NCI-H1092 treated with DMSO at 0.1 percent for 48 hours (cell line): ENCODE results near the gene MCUB.
A peak's percentile ranks its signal among the peaks of the same experiment; 100 is the strongest.
"Not testable (repeated sequence)": the region's sequence is repeated elsewhere in the genome, so short reads cannot be mapped to it uniquely, and the experiment has no call there.

Source experiments
- DNase-seq: peaks from one replicate; lab custom pipeline; 2025; lab: John Stamatoyannopoulos, UW

Gene MCUB

DNA sequence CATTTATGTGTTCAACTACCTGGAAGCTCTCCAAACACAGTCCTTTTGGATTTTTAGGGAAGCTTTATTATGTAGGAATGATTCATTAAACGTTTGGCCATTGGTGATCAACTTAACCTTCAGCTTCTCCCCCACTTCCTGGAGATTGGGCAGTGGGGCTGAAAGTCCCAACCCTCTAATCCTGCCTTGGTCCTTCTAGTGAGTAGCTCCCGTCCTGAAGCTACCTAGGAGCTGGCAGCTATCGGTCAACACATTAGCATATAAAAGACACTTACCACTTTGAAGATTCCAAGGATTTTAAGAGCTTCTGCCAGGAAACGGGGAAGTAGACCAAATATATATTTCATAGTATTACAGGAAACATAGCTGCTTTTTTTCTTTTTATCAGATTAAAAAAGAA, 69.7 kb downstream of the MCUB start:
- no peak for DNase-seq

DNA sequence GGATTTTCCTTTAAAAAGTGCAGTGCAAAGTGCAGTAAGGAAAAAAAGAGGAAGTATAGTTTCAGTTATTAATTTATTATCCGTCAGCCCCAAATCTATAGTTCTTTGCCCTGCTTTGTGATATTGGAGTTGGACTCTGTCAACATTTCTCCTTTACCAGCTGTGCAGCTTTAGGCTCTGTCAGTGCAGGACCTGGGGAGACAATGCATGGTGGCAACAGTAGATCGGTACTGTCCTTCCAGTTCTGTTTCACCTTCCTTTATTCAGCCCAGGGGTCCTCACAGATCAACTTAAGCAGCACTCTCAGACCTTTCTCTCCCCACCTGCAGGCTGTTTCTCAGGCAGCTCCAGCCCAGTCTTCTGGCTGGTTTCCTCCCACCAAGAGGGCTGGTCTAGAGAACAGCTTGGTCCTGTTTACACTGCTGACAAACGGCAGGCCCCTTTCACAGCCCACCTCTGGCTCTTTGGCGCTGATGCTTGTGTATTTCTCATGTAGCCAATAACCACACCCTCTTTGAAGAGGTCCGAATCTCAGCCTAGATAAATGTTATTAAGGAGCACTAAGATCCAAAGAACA, 71.6 kb downstream of the MCUB start:
- DNase-seq, result peak; percentile 37

DNA sequence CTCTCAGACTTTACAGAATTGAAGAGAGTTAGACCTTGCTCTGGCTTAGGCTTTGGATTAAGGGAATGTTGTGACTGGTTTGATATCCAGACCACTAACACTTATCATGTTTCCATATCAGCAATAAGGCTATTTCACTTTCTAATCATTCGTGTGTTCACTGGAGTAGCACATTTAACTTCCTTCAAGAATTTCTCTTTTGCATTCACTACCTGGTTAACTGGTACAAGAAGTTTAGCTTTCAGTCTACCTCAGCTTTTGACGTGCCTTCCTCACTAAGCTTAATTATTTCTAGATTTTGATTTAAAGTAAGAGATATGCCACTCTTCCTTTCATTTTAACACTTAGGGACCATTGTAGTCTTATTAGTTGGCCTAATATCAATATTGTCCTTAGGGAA, 80.6 kb downstream of the MCUB start:
- no peak for DNase-seq

DNA sequence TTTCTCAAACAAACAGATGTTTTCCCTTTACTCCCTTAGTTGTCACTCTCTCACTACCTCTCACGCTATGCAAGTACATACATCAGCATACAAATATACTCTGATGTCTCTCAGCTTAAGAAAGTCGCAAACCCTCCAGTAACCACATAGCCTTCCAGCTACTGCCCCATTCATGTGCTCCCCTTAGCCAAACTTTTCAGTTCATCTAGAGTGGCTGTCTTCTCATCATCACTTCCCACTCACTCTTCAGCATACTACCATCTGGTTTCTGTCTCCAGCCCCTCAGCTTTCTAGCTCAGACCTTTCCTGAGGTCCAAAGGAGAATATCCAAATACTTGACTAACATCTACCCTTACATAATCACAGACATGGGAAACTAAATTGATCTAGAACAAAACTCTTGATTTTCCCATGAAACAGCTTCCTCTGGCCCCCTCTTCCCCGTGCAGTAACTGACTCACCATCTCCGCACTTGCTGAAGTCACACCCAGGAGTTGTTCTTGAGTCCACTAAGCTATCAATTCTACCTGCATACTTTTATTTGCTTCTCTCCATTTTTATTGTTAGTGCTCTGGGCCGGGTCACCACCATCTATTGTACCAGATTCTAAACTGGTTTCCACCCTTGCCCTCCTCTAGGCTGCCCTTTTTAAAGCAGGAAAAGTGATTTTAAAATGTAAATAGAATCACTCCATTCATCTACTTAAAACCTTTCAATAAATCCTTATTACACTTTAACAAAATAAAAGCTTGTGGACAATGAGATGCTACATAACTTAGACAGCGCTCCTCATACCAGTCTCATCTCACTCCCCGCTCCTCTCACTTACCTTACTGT, 86.0 kb downstream of the MCUB start:
- DNase-seq, result no peak

DNA sequence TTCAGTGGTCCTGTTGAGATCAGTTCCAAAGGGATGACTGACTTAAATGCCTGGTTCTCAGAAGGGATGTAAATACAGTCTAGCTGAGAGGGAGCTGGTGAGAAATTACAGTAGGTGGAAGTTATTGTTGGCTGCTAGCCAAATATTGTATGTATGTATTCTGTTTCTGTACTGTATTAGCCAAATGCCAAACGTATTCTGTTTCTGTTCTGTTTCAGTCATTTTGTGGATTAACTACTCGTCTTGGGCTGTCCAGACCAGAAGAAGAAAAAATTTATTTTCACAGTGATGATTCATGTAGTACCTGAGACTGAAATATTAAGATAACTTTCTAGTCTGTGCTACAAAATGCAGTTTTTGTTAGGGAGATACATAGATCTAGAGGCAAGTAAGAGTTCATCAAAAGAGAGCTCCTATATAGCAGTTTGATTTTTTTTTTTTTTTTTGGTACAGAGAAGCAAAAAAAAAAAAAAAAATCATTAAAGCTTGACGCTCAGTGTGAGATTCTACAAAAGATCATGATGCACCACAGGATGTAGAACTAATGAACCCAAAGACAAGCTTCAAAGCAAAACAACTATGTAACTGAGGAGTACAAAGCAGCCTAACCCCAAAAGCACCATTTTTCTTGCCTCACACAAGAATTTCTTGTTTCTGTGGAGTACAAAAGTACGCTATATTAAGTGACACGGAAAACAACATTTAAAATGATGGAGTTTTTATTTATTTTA, 88.4 kb downstream of the MCUB start:
- no peak for DNase-seq

DNA sequence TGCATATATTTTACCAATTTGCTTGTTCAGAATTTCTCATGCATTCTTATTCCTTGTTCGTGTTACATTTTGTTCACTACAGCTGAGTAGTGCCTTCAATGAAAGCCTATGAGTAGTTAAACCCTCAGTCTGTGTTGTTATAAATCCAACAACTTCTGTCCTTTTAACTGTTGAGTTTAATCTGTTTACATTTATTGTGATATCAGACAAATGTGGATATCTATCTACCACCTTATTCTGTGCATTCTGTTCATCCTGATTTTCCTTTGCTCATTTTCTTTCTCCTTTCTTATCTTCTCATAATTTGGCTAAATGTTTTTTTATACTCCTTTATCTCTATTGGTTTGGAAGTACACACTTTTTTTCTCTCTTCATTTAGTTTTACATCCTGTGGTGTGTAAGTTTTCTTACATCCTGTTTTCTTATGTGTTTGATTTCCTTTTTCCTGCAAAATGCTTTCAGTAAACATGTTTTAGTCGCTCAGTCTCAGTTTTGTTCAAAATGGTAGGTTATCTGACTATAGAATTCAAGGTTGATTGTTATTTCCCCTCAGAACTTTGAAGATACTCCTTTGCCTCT, 89.0 kb downstream of the MCUB start:
- DNase-seq, result no peak

DNA sequence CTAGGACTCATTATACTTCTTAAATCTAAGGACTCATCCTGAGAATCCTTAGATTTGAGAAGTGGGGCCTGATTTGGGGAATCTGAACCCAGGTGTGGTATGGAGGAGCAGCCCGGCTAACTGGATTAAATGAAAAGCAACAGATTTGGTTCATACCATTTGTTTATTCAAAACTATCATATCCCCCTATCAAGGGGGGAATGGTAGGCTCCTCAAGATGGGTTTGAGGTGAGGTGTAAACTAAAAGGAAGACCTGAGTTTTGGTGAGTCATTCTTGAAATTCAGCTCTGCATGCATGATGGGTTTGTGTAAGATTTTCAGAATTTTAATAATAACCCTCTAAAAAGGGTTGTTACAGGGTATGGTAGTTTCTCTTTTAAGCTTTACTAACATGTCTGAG, 89.8 kb downstream of the MCUB start:
- no peak for DNase-seq

DNA sequence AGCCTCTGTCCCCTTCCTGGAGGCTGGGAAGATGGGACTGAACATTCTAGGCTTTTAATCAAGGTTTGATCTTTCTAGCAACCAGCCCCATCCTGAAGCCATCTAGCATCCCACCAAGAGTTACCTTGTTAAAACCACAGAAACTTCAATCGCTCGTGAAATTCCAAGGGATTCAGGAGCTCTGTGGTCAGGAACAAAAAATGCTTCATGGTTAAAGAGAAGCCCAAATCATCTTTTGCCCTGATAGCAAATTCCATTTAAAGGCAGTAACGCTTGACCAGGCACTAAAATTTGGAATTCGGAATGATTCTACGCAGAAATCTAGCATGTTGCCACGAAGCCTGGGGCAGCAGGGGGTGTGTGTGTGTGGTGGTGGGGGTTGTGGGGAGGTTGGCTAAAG, 95.3 kb downstream of the MCUB start:
- no peak for DNase-seq

DNA sequence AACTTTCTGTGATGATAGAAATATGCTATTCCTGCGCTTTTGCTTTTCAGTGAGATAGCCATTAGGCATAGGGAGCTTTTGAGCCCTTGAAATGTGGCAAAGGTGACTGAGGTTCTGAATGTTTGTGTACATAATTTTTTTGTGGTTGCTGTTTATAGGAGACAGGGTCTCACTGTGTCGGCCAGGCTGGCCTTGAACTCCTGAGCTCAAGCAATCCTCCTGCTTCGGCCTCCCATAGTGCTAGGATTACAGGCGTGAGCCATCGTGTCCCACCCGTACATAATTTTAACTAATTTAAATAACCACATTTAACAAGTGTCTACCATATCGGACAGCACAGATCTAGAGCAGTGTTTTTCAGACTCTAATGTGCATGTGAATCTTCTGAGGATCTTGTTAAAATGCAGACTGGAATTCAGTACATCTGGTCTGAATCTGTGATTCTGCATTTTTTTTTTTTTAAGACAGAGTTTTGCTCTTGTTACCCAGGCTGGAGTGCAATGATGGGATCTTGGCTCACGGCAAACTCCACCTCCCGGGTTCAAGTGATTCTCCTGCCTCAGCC, 97.9 kb downstream of the MCUB start:
- no peak for DNase-seq

DNA sequence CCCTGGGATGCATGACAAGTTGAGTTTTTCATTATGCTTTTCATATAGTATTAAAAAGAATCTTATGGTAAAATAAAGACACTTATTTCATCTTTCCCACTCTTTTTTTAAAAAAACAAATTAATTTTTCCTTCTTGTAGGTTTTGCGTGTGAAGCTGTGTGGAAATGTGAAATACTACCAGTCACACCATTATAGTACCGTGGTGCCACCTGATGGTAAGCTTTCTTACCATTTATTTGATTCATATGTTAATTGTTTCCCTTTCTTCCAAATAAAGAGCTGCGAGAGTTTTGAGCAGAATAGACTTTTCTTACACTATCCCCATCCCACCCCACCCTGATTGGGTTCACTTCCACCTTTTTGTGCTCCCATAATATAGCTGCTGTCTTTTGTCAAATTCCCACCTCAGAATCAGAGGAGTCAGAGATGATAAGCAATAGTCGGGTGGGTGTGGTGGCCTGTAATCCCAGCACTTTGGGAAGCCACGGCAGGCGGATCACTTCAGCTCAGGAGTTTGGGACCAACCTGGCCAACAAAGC, 98.9 kb downstream of the MCUB start:
- DNase-seq, result no peak

DNA sequence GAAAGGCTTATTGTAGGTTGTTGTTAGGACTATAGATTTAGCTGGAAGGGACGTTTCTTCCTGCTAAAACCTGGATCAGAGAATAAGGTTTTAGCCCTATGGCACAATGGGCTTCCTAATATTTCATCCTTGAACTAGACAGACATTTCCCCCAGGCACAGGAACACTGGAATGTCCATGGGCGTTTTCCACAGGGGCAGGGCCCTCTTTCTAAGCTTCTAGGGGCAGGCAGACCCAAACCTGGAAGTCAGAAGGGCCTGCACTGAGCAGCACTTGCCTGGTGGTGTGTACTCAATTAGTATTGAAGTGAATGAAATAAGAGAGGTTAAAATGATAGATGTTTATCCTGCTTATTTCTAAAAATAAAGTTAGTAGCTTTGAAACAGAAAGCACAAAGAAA, 102.1 kb downstream of the MCUB start:
- DNase-seq, result no peak

DNA sequence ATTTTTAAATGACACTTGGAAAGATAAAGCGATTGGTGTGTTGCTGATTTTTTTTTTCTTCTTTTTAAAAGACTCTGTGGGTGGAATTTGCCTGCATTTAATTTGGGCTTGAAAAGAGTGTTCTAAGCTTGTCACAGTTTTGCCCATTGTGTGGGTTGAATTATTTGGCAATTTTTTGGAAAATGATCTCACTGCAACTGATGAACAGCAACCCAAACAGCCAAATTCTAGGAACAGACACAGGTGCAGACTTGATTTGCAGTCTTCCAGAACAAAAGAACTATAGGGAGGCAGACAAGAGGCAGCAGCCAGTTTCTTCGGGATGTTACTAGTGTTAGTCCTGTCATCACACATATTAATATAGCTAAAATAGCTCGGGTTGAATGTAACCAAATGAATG, 102.7 kb downstream of the MCUB start:
- DNase-seq, result no peak

DNA sequence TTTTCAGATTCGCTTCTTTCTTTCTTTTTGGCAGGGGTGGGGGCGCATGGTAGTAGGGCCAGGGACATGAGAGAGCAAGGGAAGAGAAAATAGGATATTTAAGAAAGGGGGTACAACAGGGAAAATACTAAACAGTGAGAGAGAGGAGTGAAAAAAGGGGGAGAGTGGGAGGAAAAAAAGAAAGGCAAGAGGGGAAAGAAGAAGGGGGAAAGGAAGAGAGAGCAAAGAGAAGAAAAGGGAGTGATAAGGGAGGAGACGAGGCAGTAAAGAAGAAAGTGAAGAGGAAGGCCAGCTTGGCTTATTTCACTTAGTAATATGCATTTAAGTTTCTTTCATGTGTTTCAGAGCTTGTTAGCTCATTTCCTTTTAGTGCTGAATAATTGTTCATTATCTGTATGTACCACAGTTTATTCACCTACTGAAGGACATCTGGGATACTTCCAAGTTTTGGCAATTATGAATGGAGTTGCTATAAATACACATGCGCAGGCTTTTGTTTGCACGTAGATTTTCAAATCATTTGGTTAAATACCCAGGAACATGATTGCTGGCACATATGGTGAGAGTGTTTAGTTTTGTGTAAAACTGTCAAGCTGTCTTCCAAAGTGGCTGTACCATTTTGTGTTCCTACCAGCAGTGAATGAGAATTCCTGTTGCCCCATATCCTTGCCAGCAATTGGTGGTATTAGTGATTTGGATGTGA, 105.9 kb downstream of the MCUB start:
- peak; percentile 23 for DNase-seq

DNA sequence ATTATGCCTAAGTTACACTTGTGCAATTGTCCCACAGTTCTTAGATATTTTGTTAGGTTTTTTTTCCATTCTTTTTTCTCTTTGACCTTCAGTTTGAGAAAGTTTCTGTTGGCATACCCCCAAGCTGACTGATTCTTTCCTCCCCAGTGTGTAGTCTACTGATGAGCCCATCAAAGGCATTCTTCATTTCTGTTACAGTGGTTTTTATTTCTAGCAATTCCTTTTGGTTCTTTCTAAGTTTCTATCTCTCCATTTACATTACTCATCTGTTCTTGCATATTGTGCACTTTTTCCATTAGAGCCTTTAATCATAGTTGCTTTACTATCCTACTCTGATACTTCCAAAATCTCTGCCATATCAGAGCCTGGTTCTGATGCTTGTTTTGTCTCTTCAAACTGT, 111.3 kb downstream of the MCUB start:
- DNase-seq, result no peak

DNA sequence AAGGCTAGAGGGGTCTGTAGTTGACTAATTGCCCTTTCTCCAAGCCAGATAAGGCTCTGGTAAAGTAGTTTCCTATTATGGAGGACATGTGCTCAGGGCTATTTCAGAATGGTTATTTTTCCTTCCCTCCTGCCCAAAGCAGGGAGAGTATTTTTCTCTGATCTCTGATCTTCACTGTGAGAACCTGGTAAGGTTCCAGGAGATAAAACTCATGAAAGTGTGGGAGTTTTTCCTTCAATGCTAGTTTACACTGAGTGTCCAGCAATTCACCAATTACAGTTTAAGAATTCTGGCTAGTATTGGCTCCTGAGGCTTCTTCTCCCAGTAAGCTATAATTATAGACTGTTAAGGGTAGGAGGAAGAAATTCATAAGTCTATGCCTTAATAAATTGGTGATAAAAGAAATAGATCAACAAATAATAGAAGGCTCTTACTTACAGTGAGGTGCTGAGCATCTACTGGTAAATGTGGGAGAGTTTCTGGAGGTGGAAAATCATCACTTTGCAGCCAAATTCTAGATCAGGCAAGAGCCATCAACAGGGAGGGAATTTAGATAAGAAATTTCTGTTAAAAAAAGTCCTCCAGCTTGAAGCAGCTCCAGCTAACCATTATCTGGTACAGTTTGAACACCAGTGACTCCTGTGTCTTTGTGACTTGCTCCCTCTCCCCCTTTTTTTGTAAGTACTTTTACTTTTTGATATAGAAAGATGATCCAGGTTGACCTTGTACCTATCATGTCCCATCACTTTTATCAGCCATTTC, 112.3 kb downstream of the MCUB start:
- DNase-seq, result no peak

DNA sequence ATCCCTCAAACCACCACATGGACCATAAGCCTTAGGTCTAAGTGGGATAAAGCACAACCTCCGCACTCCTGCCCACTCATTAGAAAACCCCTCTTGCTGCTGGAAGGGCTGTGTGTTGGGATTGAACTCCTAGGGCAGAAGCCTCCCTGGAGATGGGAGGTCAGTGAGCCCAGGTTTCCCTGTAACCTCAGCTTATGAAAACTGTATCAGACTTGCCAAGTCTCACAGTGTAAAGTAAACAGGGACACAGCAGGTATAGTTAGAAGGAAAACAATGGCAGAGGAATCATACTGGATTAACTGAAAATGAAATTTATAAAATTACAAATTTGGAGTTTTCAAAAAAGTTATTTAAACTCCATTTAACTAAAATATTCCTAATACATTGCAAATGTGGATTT, 113.3 kb downstream of the MCUB start:
- DNase-seq, result no peak

DNA sequence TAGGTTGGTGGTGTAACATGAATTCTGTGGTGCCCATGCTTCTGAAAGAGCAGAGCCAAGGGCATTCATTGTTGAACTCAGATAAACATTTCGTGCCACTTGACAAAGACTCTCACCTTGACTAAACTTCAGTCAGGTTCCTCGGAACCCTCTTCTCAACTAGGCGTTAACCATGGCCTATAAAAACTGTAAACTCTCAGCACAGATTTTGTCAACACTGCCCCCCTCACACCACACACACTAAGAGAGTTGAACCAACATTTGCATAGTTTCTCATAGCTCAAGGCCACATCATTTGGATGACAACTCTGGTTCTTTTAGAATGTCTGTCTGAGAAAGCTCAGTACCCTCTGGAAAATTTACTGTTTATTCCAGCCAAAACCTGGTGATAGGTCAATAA, 115.1 kb downstream of the MCUB start:
- DNase-seq, result no peak

DNA sequence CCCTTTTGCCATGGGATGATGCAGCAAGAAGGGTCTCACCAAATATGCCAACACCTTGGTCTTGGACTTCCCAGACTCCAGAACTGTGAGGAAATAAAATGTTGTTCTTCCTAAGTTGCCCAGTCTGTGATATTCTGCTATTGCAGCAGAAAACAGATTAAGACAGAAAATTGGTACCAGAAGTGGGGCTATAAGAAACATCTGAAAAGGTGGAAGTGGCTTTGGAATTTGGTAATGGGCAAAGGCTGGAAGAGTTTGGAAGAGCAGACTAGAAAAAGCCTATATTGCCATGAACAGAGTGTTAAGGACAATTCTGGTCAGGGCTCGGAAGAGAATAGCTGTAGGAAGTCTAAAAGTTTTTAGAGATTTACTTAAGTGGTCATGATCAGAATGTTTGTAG, 115.8 kb downstream of the MCUB start:
- no peak for DNase-seq

DNA sequence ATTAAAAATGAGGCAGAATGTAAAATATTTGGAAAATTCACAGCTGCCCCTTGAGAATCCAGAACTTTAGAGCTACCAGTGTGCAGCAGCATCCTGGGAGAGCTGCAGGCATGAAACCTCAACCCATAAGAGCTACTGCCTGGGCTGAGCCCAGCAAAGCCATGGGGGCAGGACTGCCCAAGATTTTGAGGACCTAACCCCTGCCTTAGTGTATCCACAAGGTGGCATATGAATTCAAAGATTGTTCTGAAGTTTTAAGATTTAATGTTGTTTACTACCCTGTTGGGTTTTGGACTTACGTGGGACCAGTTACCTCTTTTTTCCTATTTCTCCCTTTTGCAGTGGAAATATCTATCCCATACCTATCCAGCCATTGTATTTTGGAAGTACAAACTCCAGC, 116.8 kb downstream of the MCUB start:
- DNase-seq, result no peak

DNA sequence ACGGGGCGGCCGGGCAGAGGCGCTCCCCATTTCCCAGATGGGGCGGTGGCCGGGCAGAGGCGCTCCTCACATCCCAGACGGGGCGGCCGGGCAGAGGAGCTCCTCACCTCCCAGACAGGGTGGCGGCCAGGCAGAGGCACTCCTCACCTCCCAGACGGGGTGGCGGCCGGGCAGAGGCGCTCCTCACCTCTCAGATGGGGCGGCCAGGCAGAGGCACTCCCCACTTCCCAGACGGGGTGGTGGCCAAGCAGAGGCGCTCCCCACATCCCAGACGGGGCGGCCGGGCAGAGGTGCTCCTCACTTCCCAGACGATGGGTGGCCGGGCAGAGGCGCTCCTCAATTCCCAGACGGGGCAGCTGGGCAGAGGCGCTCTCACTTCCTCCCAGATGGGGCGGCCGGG, 118.4 kb downstream of the MCUB start:
- not testable (repeated sequence) for DNase-seq

DNA sequence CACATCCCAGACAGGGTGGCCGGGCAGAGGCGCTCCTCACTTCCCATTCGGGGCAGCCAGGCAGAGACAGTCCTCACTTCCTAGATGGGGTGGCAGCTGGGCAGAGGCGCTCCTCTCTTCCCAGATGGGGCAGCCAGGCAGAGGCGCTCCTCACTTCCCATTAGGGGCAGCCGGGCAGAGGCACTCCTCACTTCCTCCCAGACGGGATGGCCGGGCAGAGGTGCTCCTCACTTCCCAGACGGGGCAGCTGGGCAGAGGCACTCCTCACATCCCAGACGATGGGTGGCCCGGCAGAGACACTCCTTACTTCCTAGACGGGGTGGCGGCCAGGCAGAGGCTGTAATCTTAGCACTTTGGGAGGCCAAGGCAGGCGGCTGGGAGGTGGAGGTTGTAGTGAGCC, 118.9 kb downstream of the MCUB start:
- DNase-seq, result not testable (repeated sequence)
